ENCODE data around the gene KIF3A.

The KIF3A gene

DNA sequence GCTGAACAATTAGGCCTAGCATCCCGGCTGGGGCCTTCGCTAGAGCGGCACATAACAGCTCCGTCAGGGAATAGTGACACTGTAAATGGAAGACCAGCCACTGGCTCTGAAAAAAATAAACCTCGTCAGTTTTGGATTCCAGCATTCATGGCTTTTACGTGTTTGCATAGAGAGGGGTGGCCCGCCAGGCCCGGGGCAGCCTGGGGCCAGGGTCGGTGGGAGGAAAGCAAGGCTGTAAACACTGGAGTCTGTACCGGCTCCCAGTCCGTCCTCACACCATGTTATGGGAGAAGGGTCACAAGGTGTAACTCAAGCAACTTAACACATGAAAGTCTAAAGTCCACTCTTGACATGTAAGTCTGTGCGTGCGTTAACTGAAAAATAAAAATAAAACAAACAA, 21.1 kb upstream of the KIF3A start:
- H3K27ac ChIP-seq = no peak overlapping the region
- no peak for TF ChIP-seq CTCF (conservative IDR thresholded peaks at IDR 0.05)

DNA sequence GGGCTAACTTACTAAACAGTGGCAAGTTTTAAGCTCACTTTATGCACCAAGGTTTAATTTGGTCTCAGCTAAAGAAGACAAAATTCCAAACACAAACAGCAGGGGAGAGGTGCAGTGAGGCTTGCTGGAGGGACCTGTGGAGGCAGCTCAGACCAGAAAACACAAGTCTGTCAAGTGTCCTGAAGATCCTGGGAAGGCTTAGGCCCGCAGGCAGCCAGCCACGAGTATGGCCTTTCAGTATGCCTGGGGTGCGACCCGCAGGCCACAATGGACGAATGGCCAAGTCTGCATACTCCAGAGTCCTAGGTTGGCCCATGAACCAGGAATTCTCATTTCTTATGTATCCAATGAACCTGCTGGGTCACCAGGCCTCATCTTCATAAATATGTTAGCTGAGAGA, 19.2 kb upstream of the KIF3A start:
- no peak overlapping the region for H3K27ac ChIP-seq
- TF ChIP-seq CTCF (conservative IDR thresholded peaks at IDR 0.05) = no peak

DNA sequence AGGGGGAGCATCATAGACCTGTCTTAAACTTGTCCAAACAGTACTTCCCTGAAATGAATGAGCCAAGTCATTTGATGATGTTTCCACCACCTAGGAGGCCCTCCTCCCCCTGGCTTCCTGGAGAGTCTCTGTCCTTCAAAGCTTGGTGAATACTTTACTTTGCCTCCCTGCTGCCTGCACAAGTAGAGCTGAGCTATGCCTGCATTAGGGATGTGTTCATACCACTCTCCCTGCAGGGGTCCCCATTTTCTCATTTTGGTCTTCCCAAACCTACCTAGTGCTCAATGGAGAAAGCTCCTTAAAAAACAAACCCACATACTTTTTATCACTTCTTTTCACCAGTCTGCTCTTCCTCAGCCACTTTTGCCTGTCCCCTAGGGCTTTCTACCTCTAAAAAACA, 17.6 kb upstream of the KIF3A start:
- no peak overlapping the region for H3K27ac ChIP-seq
- TF ChIP-seq CTCF (conservative IDR thresholded peaks at IDR 0.05) = peak; percentile 36; the same call in 1 of the 2 replicates

GRCh38 chr5:132754111-132754510, 16.8 kb upstream of the KIF3A start:
- no peak for TF ChIP-seq CTCF (conservative IDR thresholded peaks at IDR 0.05)
- H3K27ac ChIP-seq = no peak overlapping the region

- TF ChIP-seq CTCF (conservative IDR thresholded peaks at IDR 0.05) = peak; percentile 37; the same call in 1 of the 2 replicates
These were observed 16.0 kb upstream of the KIF3A start for GRCh38 chr5:132753135-132753987.

GRCh38 chr5:132752581-132753125, 15.3 kb upstream of the KIF3A start:
- H3K27ac ChIP-seq = no peak overlapping the region
- no peak for TF ChIP-seq CTCF (conservative IDR thresholded peaks at IDR 0.05)

More at GRCh38 chr5:132753135-132753987, 16.0 kb upstream of the KIF3A start:
- no peak overlapping the region for H3K27ac ChIP-seq

DNA sequence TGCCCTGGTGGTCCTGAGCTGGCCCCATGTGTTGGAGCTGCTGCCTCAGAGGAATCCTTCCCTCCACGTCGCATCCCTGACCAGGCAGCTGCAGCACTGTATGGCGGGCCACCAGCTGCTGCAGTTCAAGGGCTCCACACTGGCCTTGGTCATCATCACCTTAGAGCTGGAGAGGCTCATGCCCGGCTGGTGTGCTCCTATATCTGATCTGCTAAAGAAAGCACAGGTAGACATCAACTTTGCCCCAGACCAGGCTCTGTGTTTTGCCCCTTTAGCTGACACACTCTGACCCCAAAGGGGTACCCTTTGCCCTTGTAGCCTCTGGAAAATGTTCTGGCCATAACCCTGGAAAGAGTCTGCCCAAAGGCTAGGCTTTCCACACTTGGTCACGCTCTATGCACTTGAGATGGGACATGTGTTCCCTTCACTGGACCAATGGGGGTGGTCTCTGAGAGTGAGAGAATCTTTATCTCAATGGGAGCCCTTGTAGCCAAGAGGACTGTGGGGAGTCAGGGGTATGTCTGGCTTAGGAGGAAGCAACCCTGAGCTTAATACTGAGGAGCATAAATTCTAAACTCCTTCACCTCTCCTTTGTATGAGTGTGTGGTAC, 14.7 kb upstream of the KIF3A start:
- no peak for TF ChIP-seq CTCF (conservative IDR thresholded peaks at IDR 0.05)
- no peak overlapping the region for H3K27ac ChIP-seq

Data from VCaP (cell line).